ENCODE results near the gene CHADL. TPM values are rescaled to one million over a fixed set of nuclear protein-coding genes. Genes with fewer than 3 reads are reported as not detected.

The CHADL gene
- total and polyA plus RNA-seq, 2 experiments from 2014 or later: 1.6 TPM; not detected in 1

- TF ChIP-seq CTCF (conservative IDR thresholded peaks at IDR 0.05; ENCODE audit: low read depth in 2 of 2) (no peak), ETS1 (IDR thresholded peaks at IDR 0.05) (no peak), ZNF462 (CRISPR knock-in tag; IDR thresholded peaks at IDR 0.05) (no peak)
Measured at GRCh38 chr22:41216984-41217383, 23.7 kb downstream of the CHADL start (continued).

- H3K27ac Mint-ChIP-seq: no peak overlapping the region
- H3K4me3 ChIP-seq: no peak overlapping the region
- H3K79me2 ChIP-seq (replicated peaks; ENCODE audit: insufficient read depth): no peaks in the 10 kb centered on the region
- H3K36me3 ChIP-seq (ENCODE audit: insufficient read depth): peaks cover 26% of the 10 kb centered on the region
- ATAC-seq: no peak
- H3K4me1 ChIP-seq (ENCODE audit: insufficient read depth): peaks cover 17% of the 10 kb centered on the region
- peaks cover 6% of the 10 kb centered on the region; the same call in 1 of the 2 replicates for H3F3A ChIP-seq (replicated peaks; ENCODE audit: low read depth)
- H3K27ac ChIP-seq (ENCODE audit: low read depth): no peak overlapping the region
- no peak for DNase-seq (ENCODE audit: low spot score)
- H3K4me2 ChIP-seq: no peak overlapping the region
- H3K9me2 ChIP-seq (ENCODE audit: insufficient read depth): no peaks in the 10 kb centered on the region
- peaks cover 16% of the 10 kb centered on the region for H3K9me3 Mint-ChIP-seq
- peaks cover 8% of the 10 kb centered on the region for H3K27me3 Mint-ChIP-seq (ENCODE audit: insufficient read depth, low read depth, poor library complexity)
- H2AFZ ChIP-seq: no peak overlapping the region
- no peaks in the 10 kb centered on the region for H4K20me1 ChIP-seq (replicated peaks; ENCODE audit: insufficient read depth)
- H3K4me1 Mint-ChIP-seq: peaks cover 23% of the 10 kb centered on the region
- no peak overlapping the region; the same call in 2 of the 3 replicates for H3K4me3 Mint-ChIP-seq
- no peaks in the 10 kb centered on the region for H3K27me3 ChIP-seq (ENCODE audit: insufficient read depth)
- H3K36me3 Mint-ChIP-seq (ENCODE audit: low read depth): peaks cover 85% of the 10 kb centered on the region
- TF ChIP-seq EZH2 (IDR thresholded peaks at IDR 0.05; ENCODE audit: low read depth, unreplicated experiment): no peak
- TF ChIP-seq ZNF331 (CRISPR knock-in tag; IDR thresholded peaks at IDR 0.05; ENCODE audit: low read depth): no peak
- no peak for TF ChIP-seq CREB1 (CRISPR knock-in tag; IDR thresholded peaks at IDR 0.05; ENCODE audit: low read depth)
- TF ChIP-seq REST (IDR thresholded peaks at IDR 0.05; ENCODE audit: unreplicated experiment): no peak
- TF ChIP-seq NANOG (IDR thresholded peaks at IDR 0.05; ENCODE audit: borderline replicate concordance): no peak
- no peak for TF ChIP-seq STAT1 (IDR thresholded peaks at IDR 0.05; ENCODE audit: unreplicated experiment)
- TF ChIP-seq CTCF (conservative IDR thresholded peaks at IDR 0.05; ENCODE audit: low read depth in 2 of 2): no peak
- no peak for TF ChIP-seq POLR2AphosphoS5 (IDR thresholded peaks at IDR 0.05; ENCODE audit: low read depth)
Measured at GRCh38 chr22:41215926-41216325, 24.8 kb downstream of the CHADL start.
